ENCODE data around the gene APC. TPM values are rescaled to one million over a fixed set of nuclear protein-coding genes. Genes with fewer than 3 reads are reported as not detected.

Gene APC
- total and polyA plus RNA-seq, 2 of the 13 experiments (the other 11 are each of a cell fraction or from before 2014, with no cell fraction given), result 6.1 to 19.0 TPM

DNA sequence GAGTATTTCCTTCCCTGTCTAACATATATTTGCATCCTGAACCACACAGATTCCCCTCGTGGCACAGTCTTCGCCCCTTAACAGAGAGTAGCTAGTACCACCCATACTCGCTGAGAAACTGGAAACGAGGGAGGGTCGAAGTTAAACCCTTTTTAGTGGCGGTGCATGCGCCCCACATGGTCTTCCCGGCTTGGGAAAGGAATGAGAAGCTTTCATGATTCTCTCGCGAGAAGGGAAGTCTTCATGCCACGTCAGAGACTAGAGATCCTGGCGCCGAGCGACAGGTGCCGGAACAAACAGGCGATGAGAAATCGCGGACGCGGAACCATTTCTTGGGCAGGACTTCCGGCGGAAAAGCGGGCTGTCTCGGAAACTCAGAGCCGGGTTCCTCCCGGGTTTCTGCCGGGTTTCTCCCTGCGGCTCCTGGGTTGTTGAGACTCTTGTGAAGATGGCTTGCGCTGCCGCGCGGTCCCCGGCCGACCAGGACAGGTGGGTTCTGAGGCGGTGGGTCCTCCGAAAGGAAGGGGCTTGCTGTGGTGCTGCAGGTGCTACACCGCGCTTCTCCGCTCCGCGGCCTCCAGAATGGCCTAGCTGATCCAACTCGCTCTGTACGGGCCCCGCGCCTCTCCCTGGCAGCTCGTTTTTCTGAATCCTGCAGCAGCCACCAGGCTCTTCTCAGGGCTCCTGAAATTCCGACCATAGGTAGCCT lies 123.4 kb downstream of the APC start, which contains the start of gene SRP19 (continued):
- TF ChIP-seq ZNF816 (CRISPR knock-in tag; IDR thresholded peaks at IDR 0.05; ENCODE audit: borderline replicate concordance) (no peak; the same call in 1 of the 2 replicates), CHCHD3 (CRISPR knock-in tag; IDR thresholded peaks at IDR 0.05) (0 out of 2 replicates have a peak, but pooled peaks have one; percentile 78), ARNT (IDR thresholded peaks at IDR 0.05) (no peak), ZNF710 (CRISPR knock-in tag; IDR thresholded peaks at IDR 0.05; ENCODE audit: borderline replicate concordance) (no peak), ZSCAN31 (CRISPR knock-in tag; IDR thresholded peaks at IDR 0.05; ENCODE audit: low read depth) (peak; percentile 62; the same call in 1 of the 2 replicates), ZNF180 (CRISPR knock-in tag; IDR thresholded peaks at IDR 0.05; ENCODE audit: borderline replicate concordance, low read depth) (no peak), ZNF883 (CRISPR knock-in tag; IDR thresholded peaks at IDR 0.05; ENCODE audit: not compliant biosample characterization) (peak; percentile 73), ZNF639 (CRISPR knock-in tag; conservative IDR thresholded peaks at IDR 0.05) (peak; percentile 86), RBM22 (optimal IDR thresholded peaks at IDR 0.05; ENCODE audit: low read length) (no peak), ZNF276 (CRISPR knock-in tag; IDR thresholded peaks at IDR 0.05; ENCODE audit: low read depth) (peak; percentile 64; the same call in 1 of the 2 replicates), JARID2 (CRISPR knock-in tag; IDR thresholded peaks at IDR 0.05; ENCODE audit: insufficient replicate concordance) (peak; percentile 49), ZNF225 (CRISPR knock-in tag; IDR thresholded peaks at IDR 0.05) (no peak; the same call in none of the 2 replicates), ARHGAP35 (CRISPR knock-in tag; IDR thresholded peaks at IDR 0.05; ENCODE audit: borderline replicate concordance) (peak; percentile 71; the same call in 1 of the 2 replicates), ZNF235 (CRISPR knock-in tag; IDR thresholded peaks at IDR 0.05; ENCODE audit: borderline replicate concordance) (no peak), HNF4A (CRISPR knock-in tag; IDR thresholded peaks at IDR 0.05) (0 out of 2 replicates have a peak, but pooled peaks have one; percentile 20)
- TF ChIP-seq, protein P1, sequence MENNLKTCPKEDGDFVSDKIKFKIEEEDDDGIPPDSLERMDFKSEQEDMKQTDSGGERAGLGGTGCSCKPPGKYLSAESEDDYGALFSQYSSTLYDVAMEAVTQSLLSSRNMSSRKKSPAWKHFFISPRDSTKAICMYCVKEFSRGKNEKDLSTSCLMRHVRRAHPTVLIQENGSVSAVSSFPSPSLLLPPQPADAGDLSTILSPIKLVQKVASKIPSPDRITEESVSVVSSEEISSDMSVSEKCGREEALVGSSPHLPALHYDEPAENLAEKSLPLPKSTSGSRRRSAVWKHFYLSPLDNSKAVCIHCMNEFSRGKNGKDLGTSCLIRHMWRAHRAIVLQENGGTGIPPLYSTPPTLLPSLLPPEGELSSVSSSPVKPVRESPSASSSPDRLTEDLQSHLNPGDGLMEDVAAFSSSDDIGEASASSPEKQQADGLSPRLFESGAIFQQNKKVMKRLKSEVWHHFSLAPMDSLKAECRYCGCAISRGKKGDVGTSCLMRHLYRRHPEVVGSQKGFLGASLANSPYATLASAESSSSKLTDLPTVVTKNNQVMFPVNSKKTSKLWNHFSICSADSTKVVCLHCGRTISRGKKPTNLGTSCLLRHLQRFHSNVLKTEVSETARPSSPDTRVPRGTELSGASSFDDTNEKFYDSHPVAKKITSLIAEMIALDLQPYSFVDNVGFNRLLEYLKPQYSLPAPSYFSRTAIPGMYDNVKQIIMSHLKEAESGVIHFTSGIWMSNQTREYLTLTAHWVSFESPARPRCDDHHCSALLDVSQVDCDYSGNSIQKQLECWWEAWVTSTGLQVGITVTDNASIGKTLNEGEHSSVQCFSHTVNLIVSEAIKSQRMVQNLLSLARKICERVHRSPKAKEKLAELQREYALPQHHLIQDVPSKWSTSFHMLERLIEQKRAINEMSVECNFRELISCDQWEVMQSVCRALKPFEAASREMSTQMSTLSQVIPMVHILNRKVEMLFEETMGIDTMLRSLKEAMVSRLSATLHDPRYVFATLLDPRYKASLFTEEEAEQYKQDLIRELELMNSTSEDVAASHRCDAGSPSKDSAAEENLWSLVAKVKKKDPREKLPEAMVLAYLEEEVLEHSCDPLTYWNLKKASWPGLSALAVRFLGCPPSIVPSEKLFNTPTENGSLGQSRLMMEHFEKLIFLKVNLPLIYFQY (CRISPR knock-in tag; IDR thresholded peaks at IDR 0.05; ENCODE audit: borderline replicate concordance), result 0 out of 2 replicates have a peak, but pooled peaks have one; percentile 16
- TF ChIP-seq, protein P2, sequence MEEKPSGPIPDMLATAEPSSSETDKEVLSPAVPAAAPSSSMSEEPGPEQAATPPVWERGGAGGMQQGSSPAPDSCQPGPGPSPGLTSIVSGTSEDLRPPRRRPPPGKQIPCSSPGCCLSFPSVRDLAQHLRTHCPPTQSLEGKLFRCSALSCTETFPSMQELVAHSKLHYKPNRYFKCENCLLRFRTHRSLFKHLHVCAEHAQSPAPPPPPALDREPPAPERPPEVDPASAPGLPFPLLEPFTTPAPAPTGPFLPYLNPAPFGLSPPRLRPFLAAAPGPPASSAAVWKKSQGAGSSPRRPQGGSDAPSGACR (CRISPR knock-in tag; IDR thresholded peaks at IDR 0.05), result no peak
